D721Med (cell line): ENCODE results near the gene CLRN3.

Experiments used
- DNase-seq: peaks from one replicate; pipeline ENCODE4 v3.0.0; 2011; ENCODE audit warnings: low spot score; ENCODE audit not compliant: insufficient read length
- FAIRE-seq: peaks from 2 replicates; lab custom pipeline; 2011; peaks lifted over from hg19 to GRCh38; lab: Jason Lieb, UNC
- CTCF ChIP-seq: IDR thresholded peaks from 2 replicates; pipeline ENCODE4 v1.5.1; 2012; ENCODE audit warnings: mild to moderate bottlenecking, control low read depth; ENCODE audit not compliant: insufficient read depth; ENCODE audit errors: missing control alignments

Gene CLRN3

DNA sequence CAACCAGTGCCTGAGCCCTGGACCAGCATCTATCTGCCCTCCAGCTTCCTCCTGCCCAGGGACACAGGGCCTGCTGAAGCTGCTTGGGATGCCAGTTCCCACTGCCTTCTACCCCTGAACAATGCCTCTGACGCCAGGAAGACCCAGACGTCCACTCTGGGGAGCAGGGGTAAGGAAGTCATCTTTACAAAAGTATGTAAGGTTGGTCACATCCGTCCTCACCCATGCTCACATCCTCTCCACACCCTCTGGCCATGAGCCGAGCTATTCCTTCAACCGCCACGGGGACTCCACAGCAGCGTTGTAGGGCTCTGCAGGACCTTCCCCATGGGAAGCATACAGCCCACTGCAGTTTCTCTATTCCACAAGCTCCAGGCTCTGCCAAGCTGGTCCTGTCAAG, 58.5 kb downstream of the CLRN3 start:
- TF ChIP-seq CTCF = no peak
- DNase-seq (no peak), FAIRE-seq (no peak)

DNA sequence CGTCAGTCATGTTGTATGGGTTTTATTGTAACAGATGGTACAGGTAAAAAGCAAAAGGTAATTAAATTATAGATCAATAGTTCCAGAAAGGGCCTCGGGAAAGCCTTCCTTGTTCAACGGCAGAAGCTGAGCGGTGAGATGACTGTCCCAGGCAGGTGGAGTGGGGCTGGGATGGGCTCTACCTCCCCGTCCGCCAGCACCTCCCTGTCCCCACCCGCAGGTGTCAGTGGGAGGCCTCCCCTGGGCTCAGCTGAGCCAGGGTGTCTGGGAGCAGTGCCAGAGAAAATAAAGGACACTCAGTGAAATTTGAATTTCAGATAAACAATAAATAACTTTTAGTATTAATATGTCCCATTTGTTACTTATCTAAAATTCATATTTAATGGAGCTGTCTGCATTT, 58.9 kb downstream of the CLRN3 start:
- FAIRE-seq (no peak), DNase-seq (no peak)
- no peak for TF ChIP-seq CTCF

GRCh38 chr10:127832501-127832900, 60.2 kb downstream of the CLRN3 start:
- no peak for TF ChIP-seq CTCF
- DNase-seq = no peak
- no peak for FAIRE-seq

- FAIRE-seq = no peak
- TF ChIP-seq CTCF = no peak
- DNase-seq = no peak
Observed at GRCh38 chr10:127830414-127830813, 62.3 kb downstream of the CLRN3 start.
